Measurements from ENCODE around the gene CCDC88A.
"Not testable (repeated sequence)": the region's sequence is repeated elsewhere in the genome, so short reads cannot be mapped to it uniquely, and the experiment has no call there.

The CCDC88A gene

GRCh38 chr2:55301277-55301676 is 118.4 kb downstream of the CCDC88A start:
- DNase-seq (ENCODE audit: low read depth in 2 of 2) = no peak

GRCh38 chr2:55296393-55296792 is 123.3 kb downstream of the CCDC88A start:
- no peak for DNase-seq (ENCODE audit: low read depth in 2 of 2)

GRCh38 chr2:55283083-55283482 is 136.6 kb downstream of the CCDC88A start:
- no peak for DNase-seq (ENCODE audit: low read depth in 2 of 2)

- DNase-seq (ENCODE audit: low read depth in 2 of 2) = peak; percentile 69 to 72
Measured at GRCh38 chr2:55282110-55282917, 137.3 kb downstream of the CCDC88A start.

- not testable (repeated sequence) for DNase-seq (ENCODE audit: low read depth in 2 of 2)
Measured at GRCh38 chr2:55280851-55281546, 138.7 kb downstream of the CCDC88A start.

GRCh38 chr2:55279859-55280424 is 139.7 kb downstream of the CCDC88A start:
- not testable (repeated sequence) for DNase-seq (ENCODE audit: low read depth in 2 of 2)

GRCh38 chr2:55279214-55279835 is 140.3 kb downstream of the CCDC88A start:
- DNase-seq (ENCODE audit: low read depth in 2 of 2) = not testable (repeated sequence)

- no peak for DNase-seq (ENCODE audit: low read depth in 2 of 2)
Measured at GRCh38 chr2:55277310-55277709, 142.3 kb downstream of the CCDC88A start.

GRCh38 chr2:55274346-55274745 is 145.3 kb downstream of the CCDC88A start:
- not testable (repeated sequence) for DNase-seq (ENCODE audit: low read depth in 2 of 2)

GRCh38 chr2:55269645-55269990 is 150.0 kb downstream of the CCDC88A start:
- no peak for DNase-seq (ENCODE audit: low read depth in 2 of 2)

- peak; percentile 79 to 81 for DNase-seq (ENCODE audit: low read depth in 2 of 2)
Measured at GRCh38 chr2:55268907-55269644, 150.6 kb downstream of the CCDC88A start, which contains the start of gene MTIF2. MTIF2 (minus strand) TSS chr2:55269231; CDS start chr2:55263858, 5,373 bp downstream.

GRCh38 chr2:55268288-55268906 is 151.3 kb downstream of the CCDC88A start:
- no peak for DNase-seq (ENCODE audit: low read depth in 2 of 2)

GRCh38 chr2:55259586-55259985 is 160.1 kb downstream of the CCDC88A start:
- DNase-seq (ENCODE audit: low read depth in 2 of 2) = not testable (repeated sequence)

GRCh38 chr2:55252832-55253231 is 166.8 kb downstream of the CCDC88A start:
- no peak for DNase-seq (ENCODE audit: low read depth in 2 of 2)

- DNase-seq (ENCODE audit: low read depth in 2 of 2) = no peak
Measured at GRCh38 chr2:55247025-55247424, 172.6 kb downstream of the CCDC88A start.

- no peak for DNase-seq (ENCODE audit: low read depth in 2 of 2)
Measured at GRCh38 chr2:55245411-55245810, 174.2 kb downstream of the CCDC88A start.

GRCh38 chr2:55242617-55243016 is 177.0 kb downstream of the CCDC88A start:
- DNase-seq (ENCODE audit: low read depth in 2 of 2) = no peak

GRCh38 chr2:55241582-55241981 is 178.1 kb downstream of the CCDC88A start:
- not testable (repeated sequence) for DNase-seq (ENCODE audit: low read depth in 2 of 2)

GRCh38 chr2:55239656-55240222 is 179.9 kb downstream of the CCDC88A start:
- DNase-seq (ENCODE audit: low read depth in 2 of 2) = no peak

All from activated CD8-positive, alpha-beta memory T cell treated with anti-CD3 and anti-CD28 coated beads for 4 hours (primary cell).